BJ (cell line): Measurements from ENCODE around the gene ISCU. TPM values are rescaled to one million over a fixed set of nuclear protein-coding genes. Genes with fewer than 3 reads are reported as not detected.

ENCODE experiments used
- CTCF ChIA-PET: fragments of 350-600 bp; formaldehyde crosslinking; extraction: SDS; loops from one replicate; lab custom pipeline; 2021; ENCODE audit warnings: antibody characterized with exemption, inconsistent platforms; lab: Yijun Ruan, JAX
- POLR2A ChIA-PET: fragments of 300-600 bp; sonication (Branson Sonifier 250); formaldehyde crosslinking; extraction: SDS; loops from one replicate; lab custom pipeline; 2021; ENCODE audit warnings: antibody characterized with exemption; lab: Charles Lee
- DNase-seq: peaks from one replicate; pipeline ENCODE4 v3.0.0-alpha.2; 2011; ENCODE audit warnings: low read depth
- H3K27me3 ChIP-seq: 2 replicates; pipeline ENCODE4 v1.6.0; 2011; ENCODE audit warnings: low read length; ENCODE audit not compliant: control insufficient read depth, insufficient read depth
- H3K36me3 ChIP-seq: 2 replicates; pipeline ENCODE4 v1.5.1; 2011; ENCODE audit warnings: low read length; ENCODE audit not compliant: control insufficient read depth, insufficient read depth
- H3K4me3 ChIP-seq: 2 replicates; pipeline ENCODE4 v1.5.1; 2011; ENCODE audit warnings: low read depth, mild to moderate bottlenecking, control low read depth, low read length
- CTCF ChIP-seq: IDR thresholded peaks from 2 replicates; pipeline ENCODE4 v1.5.1; 2011; ENCODE audit warnings: low read depth, mild to moderate bottlenecking, control low read depth, inconsistent platforms, low read length, moderate library complexity; ENCODE audit not compliant: insufficient read depth
- polyA plus RNA-seq: library from polyadenylated mRNA; depleted of rRNA; stranded (reverse); fragments of >200 nt; gene quantifications from 2 replicates; pipeline ENCODE4 v1.2.3, GENCODE V29; 2011

Gene ISCU
- polyA plus RNA-seq, 1 experiment: 125 TPM

GRCh38 chr12:108602976-108603704 is 40.7 kb downstream of the ISCU start:
- POLR2A ChIA-PET: no interaction called here
- Histone ChIP-seq H3K27me3 (peaks cover 2% of the 10 kb centered on the region; the same call in 1 of the 2 replicates), H3K4me3 (no peak overlapping the region), H3K36me3 (no peaks in the 10 kb centered on the region)
- DNase-seq: no peak
- no peak for TF ChIP-seq CTCF
- CTCF ChIA-PET: interaction anchor here (0.5 kb wide), 1 partner anchor 15 kb away, joined by 3 read pairs; no protein-coding TSS in a partner anchor

GRCh38 chr12:108603743-108604142 is 41.3 kb downstream of the ISCU start:
- ChIA-PET CTCF (no interaction called here), POLR2A (no interaction called here)
- no peak for DNase-seq
- H3K4me3 ChIP-seq: no peak overlapping the region
- H3K27me3 ChIP-seq: peaks cover 2% of the 10 kb centered on the region; the same call in 1 of the 2 replicates
- no peaks in the 10 kb centered on the region for H3K36me3 ChIP-seq
- TF ChIP-seq CTCF: no peak

- H3K27me3 ChIP-seq: peaks cover 2% of the 10 kb centered on the region; the same call in 1 of the 2 replicates
- CTCF ChIA-PET: interaction anchor here (1.0 kb wide), 1 partner anchor 40 kb away, joined by 3 read pairs; no protein-coding TSS in a partner anchor
- POLR2A ChIA-PET: no interaction called here
- TF ChIP-seq CTCF: no peak
- H3K36me3 ChIP-seq: no peaks in the 10 kb centered on the region
- no peak overlapping the region for H3K4me3 ChIP-seq
- DNase-seq: no peak
Measured at GRCh38 chr12:108604208-108604941, 42.0 kb downstream of the ISCU start.

GRCh38 chr12:108605000-108605689 is 42.7 kb downstream of the ISCU start:
- no peak for TF ChIP-seq CTCF
- no peak overlapping the region for H3K4me3 ChIP-seq
- POLR2A ChIA-PET: no interaction called here
- peaks cover 2% of the 10 kb centered on the region; the same call in 1 of the 2 replicates for H3K27me3 ChIP-seq
- DNase-seq: no peak
- H3K36me3 ChIP-seq: no peaks in the 10 kb centered on the region
- CTCF ChIA-PET: interaction anchor here (1.0 kb wide), 1 partner anchor 41 kb away, joined by 3 read pairs; no protein-coding TSS in a partner anchor
